SH-SY5Y (cell line): ENCODE measurements around the gene TREX2.

ENCODE experiments used
- GATA2 ChIP-seq: IDR thresholded peaks from 2 replicates; pipeline ENCODE4 v1.6.1; 2011; ENCODE audit warnings: mild to moderate bottlenecking, low read depth, low read length
- GATA3 ChIP-seq: IDR thresholded peaks from 2 replicates; pipeline ENCODE4 v1.6.1; 2011; ENCODE audit warnings: low read depth, mild to moderate bottlenecking, low read length, moderate library complexity

- TF ChIP-seq GATA2 (no peak), GATA3 (no peak)
Observed at GRCh38 chrX:153456704-153457103, 10.8 kb upstream of the TREX2 start.
